AG04449 (cell line): ENCODE measurements around the gene RHEBL1.

ENCODE experiments used
- CTCF ChIA-PET: fragments of 350-600 bp; formaldehyde crosslinking; extraction: SDS; loops from one replicate; lab custom pipeline; 2021; ENCODE audit warnings: antibody characterized with exemption; lab: Yijun Ruan, JAX
- POLR2A ChIA-PET: fragments of 400-600, 350-600 bp; formaldehyde crosslinking; extraction: SDS; loops from one replicate; lab custom pipeline; 2020; ENCODE audit warnings: antibody characterized with exemption, inconsistent platforms; lab: Yijun Ruan, JAX
- DNase-seq: peaks from one replicate; pipeline ENCODE4 v3.0.0-alpha.2; 2010; ENCODE audit warnings: low read depth, low spot score
- H3K4me3 ChIP-seq: 2 replicates; pipeline ENCODE4 v1.5.1; 2011; ENCODE audit warnings: low read depth, mild to moderate bottlenecking, control low read depth, low read length
- CTCF ChIP-seq: IDR thresholded peaks from one replicate; pipeline ENCODE4 v1.5.1; 2011; ENCODE audit warnings: mild to moderate bottlenecking, moderate library complexity, low read length, control low read depth, inconsistent platforms; ENCODE audit not compliant: insufficient read depth; ENCODE audit errors: missing control alignments

The RHEBL1 gene

DNA sequence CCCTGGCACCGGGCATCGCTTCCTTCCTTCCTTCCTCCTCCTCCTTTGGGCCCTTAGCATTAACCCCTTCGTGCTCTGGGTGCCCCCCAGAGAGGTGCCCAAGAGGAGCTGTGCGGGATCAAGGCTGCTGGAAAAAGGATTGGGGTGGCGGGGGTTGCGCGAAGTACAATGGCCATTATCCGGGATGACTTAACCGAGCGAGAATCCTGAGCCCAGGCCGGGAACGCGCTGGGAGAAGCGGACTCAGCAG, 22.0 kb upstream of the RHEBL1 start:
- no peak for DNase-seq
- H3K4me3 ChIP-seq: peak overlapping the region; percentile 41
- ChIA-PET POLR2A (interaction anchor here (5.8 kb wide), 1 partner anchor 39 kb away, joined by 20 read pairs; the partner anchor contains the start of gene TUBA1B), CTCF (interaction anchor here (0.9 to 21.3 kb wide), 11 partner anchors 8 to 142 kb away, joined by 5 to 430 read pairs (median 10); partner anchors contain the start of genes LMBR1L and RHEBL1)
- TF ChIP-seq CTCF: no peak

DNA sequence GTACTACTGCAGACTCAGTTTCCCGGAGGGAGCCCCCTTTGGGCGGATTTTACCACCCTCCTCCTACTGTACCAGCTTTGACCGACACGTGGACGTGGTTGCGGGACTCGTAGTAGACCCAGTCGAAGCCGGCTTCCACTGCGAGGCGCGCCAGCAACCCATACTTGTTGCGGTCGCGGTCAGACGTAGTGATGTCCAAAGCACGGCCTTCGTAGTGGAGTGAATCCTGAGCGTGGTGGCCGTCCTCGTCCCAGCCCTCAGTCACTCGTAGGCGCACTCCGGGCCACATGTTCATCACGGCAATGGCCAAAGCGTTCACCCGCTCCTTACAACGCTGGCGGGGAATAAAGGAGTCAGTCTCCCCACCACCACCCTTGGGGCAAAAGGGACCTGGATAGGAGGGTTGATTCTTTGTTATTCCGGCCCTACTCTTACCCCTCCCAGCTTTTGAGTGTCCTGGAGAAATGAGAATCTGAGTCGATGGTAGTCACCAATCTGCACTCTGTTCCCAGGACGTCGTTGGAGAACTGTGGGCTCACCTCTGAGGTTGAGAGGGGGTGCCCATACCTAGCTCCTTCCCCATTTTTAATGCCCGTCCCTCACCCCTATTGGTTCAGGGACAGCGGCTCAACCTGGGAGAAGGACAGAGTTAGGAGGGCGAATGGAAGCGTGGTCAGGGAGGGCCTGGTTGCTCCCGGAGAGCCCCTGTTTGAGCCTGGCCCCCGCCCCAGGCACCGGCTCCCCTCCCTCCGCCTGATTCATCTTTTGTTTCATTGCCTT, 21.5 kb upstream of the RHEBL1 start:
- no peak for TF ChIP-seq CTCF
- H3K4me3 ChIP-seq: no peak overlapping the region
- ChIA-PET POLR2A (interaction anchor here (5.8 kb wide), 1 partner anchor 39 kb away, joined by 20 read pairs; the partner anchor contains the start of gene TUBA1B), CTCF (interaction anchor here (0.9 to 21.3 kb wide), 12 partner anchors 7 to 142 kb away, joined by 4 to 430 read pairs (median 10); partner anchors contain the start of genes LMBR1L and RHEBL1)
- no peak for DNase-seq

GRCh38 chr12:49089821-49090773, 20.3 kb upstream of the RHEBL1 start:
- DNase-seq: no peak
- peak overlapping the region; percentile 46 for H3K4me3 ChIP-seq
- peak; percentile 42 for TF ChIP-seq CTCF
- CTCF ChIA-PET: interaction anchor here (0.6 to 12.8 kb wide), 19 partner anchors 11 to 174 kb away, joined by 3 to 430 read pairs (median 16); partner anchors contain the start of genes DHH, LMBR1L, RHEBL1 and TUBA1B
- POLR2A ChIA-PET: no interaction called here

GRCh38 chr12:49088932-49089330, 19.2 kb upstream of the RHEBL1 start:
- DNase-seq: no peak
- no peak overlapping the region for H3K4me3 ChIP-seq
- TF ChIP-seq CTCF: no peak
- ChIA-PET POLR2A (interaction anchor here (1.5 to 2.5 kb wide), 3 partner anchors 22 to 100 kb away, joined by 6 to 13 read pairs (median 9); partner anchors contain the start of genes LMBR1L, TUBA1A and TUBA1B), CTCF (interaction anchor here (0.6 to 12.8 kb wide), 33 partner anchors 13 to 449 kb away, joined by 3 to 430 read pairs (median 6); partner anchors contain the start of genes DHH, LMBR1L, RHEBL1 and TUBA1B)

- POLR2A ChIA-PET: interaction anchor here (0.5 to 2.5 kb wide), 4 partner anchors 23 to 323 kb away, joined by 3 to 13 read pairs (median 8); partner anchors contain the start of genes LMBR1L, TUBA1A and TUBA1B
- H3K4me3 ChIP-seq: no peak overlapping the region
- TF ChIP-seq CTCF: peak; percentile 87
These were observed 18.6 kb upstream of the RHEBL1 start for GRCh38 chr12:49088150-49088931.

More at GRCh38 chr12:49088150-49088931, 18.6 kb upstream of the RHEBL1 start:
- peak; percentile 41 for DNase-seq
- CTCF ChIA-PET: interaction anchor here (0.8 to 12.8 kb wide), 39 partner anchors 13 to 450 kb away, joined by 3 to 430 read pairs (median 5); partner anchors contain the start of genes DHH, LMBR1L, RHEBL1 and TUBA1B
